BLaER1 treated with 17β-estradiol and CSF1 and Interleukin-3, amounts not matched to agents 10 nM and 100 nM (cell line): ENCODE results near the gene LAMB4.

Experiments
- H3K27ac ChIP-seq, 11 experiments: shearing (Covaris generic); formaldehyde crosslinking; 2 replicates each; pipeline ENCODE4 v1.8.1; 2022
- H3K27me3 ChIP-seq, 11 experiments: shearing (Covaris generic); formaldehyde crosslinking; 2 replicates each; pipeline ENCODE4 v1.8.1; 2022
- H3K36me3 ChIP-seq, 11 experiments: shearing (Covaris generic); formaldehyde crosslinking; 2 replicates each; pipeline ENCODE4 v1.8.1; 2022
- H3K4me1 ChIP-seq, 10 experiments: shearing (Covaris generic); formaldehyde crosslinking; 2 replicates each; pipeline ENCODE4 v1.8.1; 2022
- H3K4me2 ChIP-seq, 11 experiments: shearing (Covaris generic); formaldehyde crosslinking; 2 replicates each; pipeline ENCODE4 v1.8.1; 2022
- H3K4me3 ChIP-seq, 10 experiments: shearing (Covaris generic); formaldehyde crosslinking; 2 replicates each; pipeline ENCODE4 v1.8.1; 2022
- H3K9ac ChIP-seq, 11 experiments: shearing (Covaris generic); formaldehyde crosslinking; 2 replicates each; pipeline ENCODE4 v1.8.1; 2022
- H3K9me3 ChIP-seq, 11 experiments: shearing (Covaris generic); formaldehyde crosslinking; replicated peaks in 1 of 11; 2 replicates each; pipeline ENCODE4 v1.8.1; 2022
- H4K20me1 ChIP-seq, 11 experiments: shearing (Covaris generic); formaldehyde crosslinking; 2 replicates each; pipeline ENCODE4 v1.8.1; 2022
- Cebpa-rat ChIP-seq, 11 experiments: shearing (Covaris generic); IDR thresholded peaks; 2 replicates each; pipeline ENCODE4 v1.8.1; 2022

Gene LAMB4

DNA sequence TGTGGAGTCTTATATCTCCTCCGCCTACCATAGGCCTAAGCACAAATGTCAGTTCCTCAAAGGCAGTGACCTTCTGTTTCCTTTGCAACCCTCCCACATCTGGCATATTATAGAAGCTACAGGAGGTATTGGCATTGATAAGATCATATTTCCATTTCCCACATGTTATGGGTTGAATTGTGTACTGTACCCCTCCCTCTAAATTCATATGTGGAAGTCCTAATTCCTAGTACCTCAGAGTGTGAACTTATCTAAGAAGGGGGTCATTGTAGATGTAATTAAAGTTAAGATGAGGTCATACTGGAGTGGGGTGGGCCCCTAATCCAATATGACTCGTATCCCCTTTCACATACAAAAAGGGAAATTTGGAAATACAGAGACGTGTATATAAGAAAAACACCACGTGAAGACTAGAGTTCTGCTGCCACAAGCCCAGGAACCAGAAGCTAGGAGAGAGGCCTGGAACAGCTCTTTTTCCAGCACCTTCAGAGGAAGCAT is 6.1 kb upstream of the LAMB4 start:
- H3K4me3 ChIP-seq: no peak overlapping the region; a peak in 1 of 20 replicates
- no peak for TF ChIP-seq Cebpa-rat (IDR thresholded peaks at IDR 0.05)
- H4K20me1 ChIP-seq: no peaks in the 10 kb centered on the region
- no peaks in the 10 kb centered on the region; a peak in 1 of 22 replicates for H3K9me3 ChIP-seq
- H3K4me1 ChIP-seq: peaks cover 17 to 28% (median 23%) of the 10 kb centered on the region in 10 experiments
- peak overlapping the region in 10 of 11 experiments; percentile 41 to 85 (median 63); a peak in 20 of 22 replicates for H3K27ac ChIP-seq
- no peaks in the 10 kb centered on the region for H3K36me3 ChIP-seq
- peak overlapping the region; percentile 57 to 79 (median 72) for H3K4me2 ChIP-seq
- H3K27me3 ChIP-seq: no peaks in the 10 kb centered on the region
- peak overlapping the region in 4 of 11 experiments; percentile 27 to 65 (median 55); a peak in 8 of 22 replicates for H3K9ac ChIP-seq

GRCh38 chr7:108135446-108136190 is 5.5 kb upstream of the LAMB4 start:
- Histone ChIP-seq H3K27me3 (no peaks in the 10 kb centered on the region), H3K4me3 (no peak overlapping the region), H4K20me1 (no peaks in the 10 kb centered on the region), H3K9me3 (no peaks in the 10 kb centered on the region; a peak in 1 of 22 replicates), H3K27ac (peak overlapping the region in 10 of 11 experiments; percentile 41 to 85 (median 63); a peak in 20 of 22 replicates), H3K36me3 (no peaks in the 10 kb centered on the region), H3K9ac (peak overlapping the region in 5 of 11 experiments; percentile 13 to 65 (median 52); a peak in 7 of 22 replicates), H3K4me1 (peaks cover 17 to 28% (median 23%) of the 10 kb centered on the region in 10 experiments), H3K4me2 (peak overlapping the region; percentile 57 to 79 (median 72))
- no peak for TF ChIP-seq Cebpa-rat (IDR thresholded peaks at IDR 0.05)

DNA sequence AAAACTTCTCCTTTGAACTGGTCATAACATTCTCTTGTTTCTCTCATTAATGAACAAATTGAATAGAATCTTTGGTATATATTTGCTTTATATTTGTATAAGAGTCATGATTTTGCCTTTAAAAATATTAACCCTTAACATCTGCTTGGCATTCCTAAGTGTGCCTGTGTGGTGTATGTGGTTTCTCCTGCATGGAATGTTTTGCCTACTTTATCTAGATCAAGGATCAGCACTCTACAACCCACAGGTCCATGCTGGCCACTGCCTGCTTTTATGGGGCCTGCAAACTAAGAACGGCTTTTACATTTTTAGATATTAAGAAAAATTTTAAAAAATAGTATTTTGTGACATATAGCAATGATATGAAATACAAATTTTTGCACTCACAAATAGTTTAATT is 4.3 kb upstream of the LAMB4 start:
- no peaks in the 10 kb centered on the region; a peak in 1 of 22 replicates for H3K9me3 ChIP-seq
- H3K27me3 ChIP-seq: no peaks in the 10 kb centered on the region
- peaks cover 17 to 28% (median 23%) of the 10 kb centered on the region in 10 experiments for H3K4me1 ChIP-seq
- no peaks in the 10 kb centered on the region for H3K36me3 ChIP-seq
- no peak overlapping the region for H3K27ac ChIP-seq
- H4K20me1 ChIP-seq: no peaks in the 10 kb centered on the region
- no peak overlapping the region for H3K4me3 ChIP-seq
- H3K9ac ChIP-seq: no peak overlapping the region
- TF ChIP-seq Cebpa-rat (IDR thresholded peaks at IDR 0.05): no peak
- H3K4me2 ChIP-seq: peak overlapping the region in 7 of 11 experiments; percentile 62 to 76 (median 72); a peak in 10 of 22 replicates

GRCh38 chr7:108132551-108133265 is 2.5 kb upstream of the LAMB4 start:
- H4K20me1 ChIP-seq: no peaks in the 10 kb centered on the region
- H3K36me3 ChIP-seq: no peaks in the 10 kb centered on the region

DNA sequence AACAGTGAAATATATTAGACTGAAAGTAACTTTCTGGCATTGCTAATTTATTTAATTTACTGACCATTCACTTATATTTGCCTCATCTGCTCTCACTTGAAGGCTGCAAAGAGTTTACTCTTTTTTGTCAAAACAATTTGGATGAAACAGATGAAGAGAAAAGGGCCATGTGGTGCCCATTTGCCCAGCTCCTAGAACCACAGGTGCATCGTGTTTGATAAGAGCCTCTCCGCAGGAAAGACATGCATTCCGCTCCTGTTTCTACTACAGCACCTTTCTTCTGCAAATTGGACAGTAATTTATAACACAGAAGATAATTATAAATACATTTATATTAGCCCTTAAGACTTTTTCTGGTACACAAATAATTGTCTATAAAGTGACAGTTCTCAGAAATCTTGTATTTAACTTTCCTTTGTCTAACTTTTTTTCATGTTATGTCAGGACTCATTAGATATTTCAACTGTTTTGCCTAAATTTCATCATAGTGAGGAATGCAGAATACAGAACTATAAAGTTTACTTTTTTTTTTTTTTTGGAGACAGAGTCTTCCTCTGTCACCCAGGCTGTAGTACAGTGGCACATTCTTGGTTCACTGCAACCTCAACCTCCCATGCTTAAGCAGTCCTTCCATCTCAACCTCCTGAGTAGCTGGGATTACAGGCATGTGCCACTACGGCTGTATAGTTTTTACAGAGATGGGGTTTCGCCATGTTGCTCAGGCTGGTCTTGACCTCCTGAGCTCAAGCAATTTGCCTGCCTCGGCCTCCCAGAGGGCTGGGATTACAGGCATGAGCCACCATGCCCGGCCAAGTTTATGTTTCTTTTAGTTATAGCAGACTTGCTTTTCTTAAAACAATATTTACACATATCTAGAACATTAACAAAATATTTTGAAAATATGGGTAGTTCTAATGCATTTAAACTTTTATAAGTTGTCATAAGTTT is 869 bp downstream of the LAMB4 start:
- Histone ChIP-seq H3K27me3 (no peaks in the 10 kb centered on the region), H3K4me2 (no peak overlapping the region), H3K27ac (no peak overlapping the region), H3K36me3 (no peaks in the 10 kb centered on the region), H3K9ac (no peak overlapping the region), H3K4me1 (no peaks in the 10 kb centered on the region), H3K9me3 (no peaks in the 10 kb centered on the region), H3K4me3 (no peak overlapping the region), H4K20me1 (no peaks in the 10 kb centered on the region)
- no peak for TF ChIP-seq Cebpa-rat (IDR thresholded peaks at IDR 0.05)

More at GRCh38 chr7:108132551-108133265, 2.5 kb upstream of the LAMB4 start:
- Histone ChIP-seq H3K4me2 (no peak overlapping the region), H3K9me3 (no peaks in the 10 kb centered on the region; a peak in 1 of 22 replicates), H3K4me3 (no peak overlapping the region), H3K9ac (no peak overlapping the region), H3K27me3 (no peaks in the 10 kb centered on the region), H3K4me1 (peaks cover 17 to 28% (median 23%) of the 10 kb centered on the region in 10 experiments), H3K27ac (no peak overlapping the region)
- no peak for TF ChIP-seq Cebpa-rat (IDR thresholded peaks at IDR 0.05)

DNA sequence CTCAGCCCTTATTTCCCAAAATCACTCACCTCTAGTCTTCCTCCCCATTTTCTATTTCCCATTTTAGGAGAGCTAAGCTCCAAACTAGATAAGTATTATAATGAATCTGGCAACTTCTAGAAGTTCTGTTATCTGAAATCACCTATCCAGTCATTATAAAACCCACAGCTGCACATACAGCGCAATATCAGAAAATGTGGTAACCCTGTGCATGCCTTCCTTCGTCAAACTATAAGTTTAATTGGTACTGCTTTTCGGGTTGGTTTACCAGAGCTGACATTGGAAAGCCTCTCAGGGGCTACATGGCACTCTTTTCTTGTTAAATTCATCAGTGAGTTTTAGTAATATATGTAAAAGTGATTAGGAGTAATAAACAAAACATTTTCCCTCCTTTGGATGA is 1.6 kb downstream of the LAMB4 start:
- no peak for TF ChIP-seq Cebpa-rat (IDR thresholded peaks at IDR 0.05)
- no peak overlapping the region for H3K4me3 ChIP-seq
- no peaks in the 10 kb centered on the region for H3K36me3 ChIP-seq
- no peak overlapping the region for H3K9ac ChIP-seq
- H4K20me1 ChIP-seq: no peaks in the 10 kb centered on the region
- no peaks in the 10 kb centered on the region for H3K4me1 ChIP-seq
- H3K4me2 ChIP-seq: no peak overlapping the region
- H3K9me3 ChIP-seq: no peaks in the 10 kb centered on the region
- H3K27me3 ChIP-seq: no peaks in the 10 kb centered on the region
- no peak overlapping the region for H3K27ac ChIP-seq

DNA sequence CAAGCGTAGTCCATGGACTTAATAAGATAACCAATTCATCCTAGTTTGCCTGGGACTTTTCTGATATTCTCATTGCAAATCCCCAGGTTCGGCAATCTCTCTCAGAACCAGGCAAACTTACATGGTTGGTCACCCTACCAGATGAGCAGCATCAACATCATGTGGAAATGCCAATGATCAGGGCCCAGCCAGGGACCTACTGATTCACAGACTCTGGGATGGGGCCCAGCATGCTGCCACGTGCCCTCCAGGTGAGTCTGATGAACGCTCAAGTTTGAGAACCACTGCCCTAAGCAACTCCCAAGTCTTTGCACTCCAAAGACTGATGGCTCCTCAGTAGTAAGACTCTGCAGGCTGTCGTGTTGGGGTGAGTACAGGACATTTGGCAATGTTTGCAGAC is 2.7 kb downstream of the LAMB4 start:
- H4K20me1 ChIP-seq: no peaks in the 10 kb centered on the region
- no peak overlapping the region for H3K4me2 ChIP-seq

GRCh38 chr7:108124820-108125219 is 5.3 kb downstream of the LAMB4 start:
- Histone ChIP-seq H3K27me3 (no peaks in the 10 kb centered on the region), H3K27ac (no peak overlapping the region), H3K4me1 (no peaks in the 10 kb centered on the region), H3K9ac (no peak overlapping the region), H3K36me3 (no peaks in the 10 kb centered on the region), H4K20me1 (no peaks in the 10 kb centered on the region), H3K9me3 (no peaks in the 10 kb centered on the region), H3K4me3 (no peak overlapping the region), H3K4me2 (no peak overlapping the region)
- no peak for TF ChIP-seq Cebpa-rat (IDR thresholded peaks at IDR 0.05)

More for the DNA sequence above, 2.7 kb downstream of the LAMB4 start:
- H3K4me1 ChIP-seq: no peaks in the 10 kb centered on the region
- H3K36me3 ChIP-seq: no peaks in the 10 kb centered on the region
- H3K9me3 ChIP-seq: no peaks in the 10 kb centered on the region
- no peak overlapping the region for H3K4me3 ChIP-seq
- H3K27ac ChIP-seq: no peak overlapping the region
- no peak for TF ChIP-seq Cebpa-rat (IDR thresholded peaks at IDR 0.05)
- H3K9ac ChIP-seq: no peak overlapping the region
- no peaks in the 10 kb centered on the region for H3K27me3 ChIP-seq
